Ishikawa (cell line): ENCODE measurements around the gene PIGM.

ENCODE experiments used
- CEBPB ChIP-seq: IDR thresholded peaks from 2 replicates; pipeline ENCODE4 v1.6.1; 2012
- CREB1 ChIP-seq: IDR thresholded peaks from 2 replicates; pipeline ENCODE4 v1.6.1; 2012; ENCODE audit warnings: low read depth
- EGR1 ChIP-seq: IDR thresholded peaks from 2 replicates; pipeline ENCODE4 v1.6.1; 2012
- EP300 ChIP-seq: IDR thresholded peaks from 2 replicates; pipeline ENCODE4 v1.6.1; 2012; ENCODE audit warnings: borderline replicate concordance
- FOXM1 ChIP-seq: IDR thresholded peaks from 2 replicates; pipeline ENCODE4 v1.6.1; 2012; ENCODE audit warnings: low read depth, borderline replicate concordance
- NFIC ChIP-seq: IDR thresholded peaks from 2 replicates; pipeline ENCODE4 v1.6.1; 2012
- RAD21 ChIP-seq: IDR thresholded peaks from 2 replicates; pipeline ENCODE4 v1.6.1; 2012; ENCODE audit warnings: low read depth
- TAF1 ChIP-seq: IDR thresholded peaks from 2 replicates; pipeline ENCODE4 v1.6.1; 2012; ENCODE audit warnings: low read depth, mild to moderate bottlenecking
- TCF12 ChIP-seq: IDR thresholded peaks from 2 replicates; pipeline ENCODE4 v1.6.1; 2012; ENCODE audit warnings: low read depth
- TEAD4 ChIP-seq: IDR thresholded peaks from 2 replicates; pipeline ENCODE4 v1.6.1; 2012
- YY1 ChIP-seq: IDR thresholded peaks from 2 replicates; pipeline ENCODE4 v1.6.1; 2012; ENCODE audit warnings: low read depth
- ZBTB7A ChIP-seq: IDR thresholded peaks from 2 replicates; pipeline ENCODE4 v1.6.1; 2012; ENCODE audit warnings: low read depth
- TF ChIP-seq, protein P1 (sequence below): IDR thresholded peaks from 2 replicates; pipeline ENCODE4 v1.6.1; 2012; ENCODE audit warnings: low read depth, mild to moderate bottlenecking
- TF ChIP-seq, protein P2 (sequence below): IDR thresholded peaks from 2 replicates; pipeline ENCODE4 v1.6.1; 2012
- TF ChIP-seq, protein P3 (sequence below): IDR thresholded peaks from 2 replicates; pipeline ENCODE4 v1.6.1; 2012

PIGM gene

DNA sequence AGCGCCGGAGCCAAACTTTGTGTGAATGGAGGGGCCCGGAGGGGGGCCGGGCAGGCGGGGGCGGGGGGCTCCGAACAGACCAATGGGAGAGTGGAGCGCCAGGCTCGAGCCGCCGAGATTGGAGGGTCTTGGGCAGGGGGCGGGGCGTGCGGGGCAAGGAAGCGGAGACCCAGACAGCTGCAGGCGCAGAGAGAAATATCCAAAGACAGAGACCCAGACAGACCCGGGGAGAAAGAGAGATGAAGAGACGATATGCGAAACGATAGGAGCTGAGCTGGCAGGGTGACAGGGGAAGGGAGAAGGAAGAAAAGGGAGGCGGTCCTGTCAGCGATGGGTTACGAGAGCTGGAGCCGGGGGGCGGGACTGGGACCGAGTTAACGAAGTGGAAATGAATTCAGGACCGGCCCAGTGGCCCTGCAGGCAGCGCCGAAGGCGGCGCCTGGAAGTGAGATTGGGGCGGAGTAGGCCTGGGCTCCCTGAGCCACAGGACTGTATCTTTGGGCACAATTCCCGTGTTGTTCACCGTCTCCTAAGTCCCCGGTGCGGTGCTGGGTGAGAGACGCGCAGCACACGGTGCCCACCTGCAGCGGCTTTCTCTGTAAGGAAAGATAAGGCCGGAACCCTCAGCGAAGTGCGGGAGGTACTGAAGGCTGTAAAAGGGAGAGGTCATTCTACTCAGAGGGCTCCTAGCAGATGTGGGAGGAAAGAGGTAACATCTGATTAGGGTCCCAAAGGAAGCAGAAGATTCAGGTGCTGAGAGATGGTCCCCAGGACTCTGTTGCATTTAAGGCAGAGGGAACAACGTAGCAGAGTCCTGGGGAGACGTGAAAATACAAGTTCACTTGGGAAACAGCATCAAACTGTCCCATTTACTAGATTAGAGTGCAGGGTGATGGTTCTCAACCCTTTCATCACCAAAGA is 38.7 kb upstream of the PIGM start:
- no peak for TF ChIP-seq NFIC
- TF ChIP-seq, protein P1, sequence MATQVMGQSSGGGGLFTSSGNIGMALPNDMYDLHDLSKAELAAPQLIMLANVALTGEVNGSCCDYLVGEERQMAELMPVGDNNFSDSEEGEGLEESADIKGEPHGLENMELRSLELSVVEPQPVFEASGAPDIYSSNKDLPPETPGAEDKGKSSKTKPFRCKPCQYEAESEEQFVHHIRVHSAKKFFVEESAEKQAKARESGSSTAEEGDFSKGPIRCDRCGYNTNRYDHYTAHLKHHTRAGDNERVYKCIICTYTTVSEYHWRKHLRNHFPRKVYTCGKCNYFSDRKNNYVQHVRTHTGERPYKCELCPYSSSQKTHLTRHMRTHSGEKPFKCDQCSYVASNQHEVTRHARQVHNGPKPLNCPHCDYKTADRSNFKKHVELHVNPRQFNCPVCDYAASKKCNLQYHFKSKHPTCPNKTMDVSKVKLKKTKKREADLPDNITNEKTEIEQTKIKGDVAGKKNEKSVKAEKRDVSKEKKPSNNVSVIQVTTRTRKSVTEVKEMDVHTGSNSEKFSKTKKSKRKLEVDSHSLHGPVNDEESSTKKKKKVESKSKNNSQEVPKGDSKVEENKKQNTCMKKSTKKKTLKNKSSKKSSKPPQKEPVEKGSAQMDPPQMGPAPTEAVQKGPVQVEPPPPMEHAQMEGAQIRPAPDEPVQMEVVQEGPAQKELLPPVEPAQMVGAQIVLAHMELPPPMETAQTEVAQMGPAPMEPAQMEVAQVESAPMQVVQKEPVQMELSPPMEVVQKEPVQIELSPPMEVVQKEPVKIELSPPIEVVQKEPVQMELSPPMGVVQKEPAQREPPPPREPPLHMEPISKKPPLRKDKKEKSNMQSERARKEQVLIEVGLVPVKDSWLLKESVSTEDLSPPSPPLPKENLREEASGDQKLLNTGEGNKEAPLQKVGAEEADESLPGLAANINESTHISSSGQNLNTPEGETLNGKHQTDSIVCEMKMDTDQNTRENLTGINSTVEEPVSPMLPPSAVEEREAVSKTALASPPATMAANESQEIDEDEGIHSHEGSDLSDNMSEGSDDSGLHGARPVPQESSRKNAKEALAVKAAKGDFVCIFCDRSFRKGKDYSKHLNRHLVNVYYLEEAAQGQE: no peak
- TF ChIP-seq, protein P2, sequence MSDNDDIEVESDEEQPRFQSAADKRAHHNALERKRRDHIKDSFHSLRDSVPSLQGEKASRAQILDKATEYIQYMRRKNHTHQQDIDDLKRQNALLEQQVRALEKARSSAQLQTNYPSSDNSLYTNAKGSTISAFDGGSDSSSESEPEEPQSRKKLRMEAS: 0 out of 2 replicates have a peak, but pooled peaks have one; percentile 20

DNA sequence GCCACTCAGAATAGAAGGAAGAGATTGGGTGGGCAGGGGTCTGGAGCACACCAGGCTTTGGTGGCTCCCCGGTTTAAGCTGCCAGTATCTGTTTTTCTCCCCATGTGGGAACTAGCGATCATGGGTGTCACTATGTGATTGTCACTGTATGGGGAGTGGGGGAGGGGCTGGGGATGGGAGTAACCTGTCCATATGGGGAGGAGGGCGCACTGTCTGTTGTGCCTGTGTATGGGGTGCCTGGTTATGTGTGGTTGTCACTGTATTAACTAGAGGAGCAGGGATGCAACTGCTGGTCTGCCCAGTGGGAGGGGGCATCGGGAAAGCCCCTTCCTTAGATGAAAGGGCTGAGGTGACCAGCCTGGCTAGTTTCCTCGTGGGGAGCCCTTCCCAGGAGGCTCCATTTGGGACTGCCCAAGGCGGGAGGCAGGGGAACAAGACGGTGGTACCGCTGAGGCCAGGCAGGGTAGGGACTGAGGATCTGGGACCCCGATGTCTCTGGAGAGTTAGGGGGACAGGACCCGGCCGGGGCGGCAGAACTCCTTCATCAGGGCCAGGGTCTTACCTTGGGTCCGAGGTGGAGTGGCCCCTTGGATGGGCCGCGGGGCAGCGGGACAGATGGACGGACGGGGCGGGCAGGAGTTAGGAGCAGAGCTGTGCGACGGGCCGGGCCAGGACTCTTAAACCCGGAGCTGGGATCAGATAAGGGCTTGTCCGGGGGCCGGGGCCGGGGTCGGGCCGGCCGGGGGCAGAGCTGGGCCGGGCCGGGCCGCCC is 37.9 kb upstream of the PIGM start, which contains the start of gene KCNJ10:
KCNJ10 (minus strand) TSS at position 701 of the 772 bp plus-strand sequence. CDS start 27,628 bp downstream, outside the sequence.
- TF ChIP-seq EP300 (no peak), RAD21 (no peak), TAF1 (no peak), EGR1 (no peak), TCF12 (no peak), FOXM1 (no peak), YY1 (no peak), CREB1 (no peak), TEAD4 (no peak), NFIC (no peak), ZBTB7A (no peak)
- TF ChIP-seq, protein P1: no peak
- TF ChIP-seq, protein P2: no peak

DNA sequence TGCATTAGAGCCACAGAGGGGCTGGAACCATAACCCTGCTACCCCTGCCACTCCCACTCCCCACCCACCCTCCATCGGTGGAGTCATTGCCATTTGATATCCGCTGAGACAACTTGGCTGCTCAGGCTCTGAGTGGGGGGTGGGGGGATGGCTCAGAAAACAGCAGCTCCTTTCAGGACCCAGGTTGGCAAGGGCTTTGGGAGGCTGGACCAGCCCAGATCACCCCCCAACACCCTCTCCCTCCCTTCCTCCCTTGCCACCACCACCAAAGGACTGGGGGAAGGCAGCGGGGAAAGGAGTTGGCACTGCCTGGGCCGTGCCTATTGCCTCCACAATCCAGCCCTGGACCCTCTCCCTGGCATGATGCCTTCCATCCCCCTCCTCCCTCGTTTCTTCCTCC is 36.4 kb upstream of the PIGM start:
- no peak for TF ChIP-seq TCF12
- TF ChIP-seq EGR1: no peak
- no peak for TF ChIP-seq YY1
- TF ChIP-seq RAD21: no peak
- TF ChIP-seq TEAD4: no peak
- TF ChIP-seq, protein P3, sequence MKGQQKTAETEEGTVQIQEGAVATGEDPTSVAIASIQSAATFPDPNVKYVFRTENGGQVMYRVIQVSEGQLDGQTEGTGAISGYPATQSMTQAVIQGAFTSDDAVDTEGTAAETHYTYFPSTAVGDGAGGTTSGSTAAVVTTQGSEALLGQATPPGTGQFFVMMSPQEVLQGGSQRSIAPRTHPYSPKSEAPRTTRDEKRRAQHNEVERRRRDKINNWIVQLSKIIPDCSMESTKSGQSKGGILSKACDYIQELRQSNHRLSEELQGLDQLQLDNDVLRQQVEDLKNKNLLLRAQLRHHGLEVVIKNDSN: no peak
- no peak for TF ChIP-seq CREB1

DNA sequence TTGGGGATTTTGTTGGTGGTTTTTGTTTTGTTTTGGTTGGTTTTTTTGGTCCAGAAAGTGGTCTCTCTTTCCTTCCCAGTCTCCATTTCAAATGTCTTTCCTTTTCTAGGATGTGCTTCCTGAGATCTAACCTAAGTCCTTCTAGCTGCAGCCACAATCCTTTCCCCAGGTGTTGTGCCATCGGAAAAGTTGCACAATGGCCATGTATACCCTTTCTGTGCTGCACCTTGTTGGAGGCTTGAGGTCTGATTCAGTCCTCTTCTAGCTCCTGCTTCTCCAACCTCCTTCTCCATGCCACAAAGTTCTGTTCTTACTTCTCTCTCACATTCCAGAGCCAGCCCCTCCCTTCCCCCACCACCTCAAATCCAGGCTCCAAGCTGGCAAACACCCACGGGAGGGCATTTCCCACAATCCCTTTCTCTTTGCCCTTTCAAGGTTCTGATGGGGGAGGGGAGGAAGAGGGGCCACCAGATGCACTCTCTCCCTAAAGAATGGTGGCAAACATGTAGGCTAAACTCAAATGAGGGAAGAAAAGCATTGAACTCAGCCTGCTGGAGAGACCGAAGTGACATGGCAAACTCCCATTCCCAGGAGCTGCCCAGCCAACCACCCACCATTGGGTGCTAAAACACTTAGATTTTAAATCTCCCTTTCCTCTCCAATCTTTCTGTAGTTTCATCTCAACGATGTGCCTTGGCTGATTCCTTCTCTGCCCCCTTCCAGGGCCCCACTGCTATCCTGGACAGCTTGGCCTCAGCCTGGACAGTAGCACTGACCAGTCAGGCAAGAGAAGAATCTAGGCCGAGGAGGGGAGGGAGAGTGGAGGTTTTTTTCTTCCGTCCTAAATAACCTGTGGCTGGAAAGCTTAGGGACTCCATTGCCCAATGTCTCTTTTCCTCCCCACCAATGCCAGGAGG is 35.3 kb upstream of the PIGM start:
- TF ChIP-seq, protein P2: no peak
- TF ChIP-seq TCF12: no peak
- no peak for TF ChIP-seq TEAD4
- TF ChIP-seq, protein P3: no peak
- no peak for TF ChIP-seq RAD21

DNA sequence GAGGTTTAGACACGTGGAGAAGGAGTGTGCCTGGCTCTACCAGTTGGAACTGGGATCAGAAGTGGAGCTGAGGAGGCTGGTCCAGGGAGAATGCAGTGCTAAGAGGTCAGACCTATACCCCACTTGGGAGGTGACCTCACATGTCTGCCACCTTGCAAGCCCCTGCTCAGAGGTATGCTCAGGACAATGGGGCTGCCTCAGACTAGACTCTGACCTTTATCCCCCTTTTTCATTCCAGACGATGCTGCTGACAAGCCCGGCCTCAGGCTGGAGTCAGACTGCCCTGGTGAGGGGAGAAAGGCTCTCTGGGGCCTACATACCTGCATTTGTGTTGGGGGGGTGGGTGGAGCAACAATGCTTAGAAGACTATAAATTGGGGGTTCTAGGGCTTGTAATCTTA is 33.0 kb upstream of the PIGM start:
- TF ChIP-seq YY1 (no peak), FOXM1 (no peak), TCF12 (no peak), CEBPB (no peak), ZBTB7A (no peak), CREB1 (no peak), TAF1 (no peak), NFIC (no peak), EGR1 (no peak), RAD21 (no peak), TEAD4 (no peak), EP300 (no peak)
- TF ChIP-seq, protein P2: no peak
- TF ChIP-seq, protein P3: no peak
- TF ChIP-seq, protein P1: no peak
